Muscle of leg (tissue), 11 donors: ENCODE measurements around the gene ADGB. TPM values are rescaled to one million over a fixed set of nuclear protein-coding genes. Genes with fewer than 3 reads are reported as not detected.
A peak's percentile ranks its signal among the peaks of the same experiment; 100 is the strongest.
"Not testable (repeated sequence)": the region's sequence is repeated elsewhere in the genome, so short reads cannot be mapped to it uniquely, and the experiment has no call there.

Source experiments
- DNase-seq: peaks from one replicate; pipeline ENCODE4 v3.0.0; 2013
- H3K27ac ChIP-seq: one replicate; pipeline ENCODE4 v1.5.1; 2013; ENCODE audit warnings: mild to moderate bottlenecking, low read length, control low read depth
- H3K27me3 ChIP-seq: one replicate; pipeline ENCODE4 v1.6.1; 2013; ENCODE audit warnings: low read length; ENCODE audit not compliant: control insufficient read depth, insufficient read depth
- H3K36me3 ChIP-seq: one replicate; pipeline ENCODE4 v1.6.1; 2013; ENCODE audit warnings: low read length; ENCODE audit not compliant: control insufficient read depth, insufficient read depth
- H3K4me1 ChIP-seq: one replicate; pipeline ENCODE4 v1.6.1; 2013; ENCODE audit warnings: low read length; ENCODE audit not compliant: control insufficient read depth, insufficient read depth
- H3K4me3 ChIP-seq: one replicate; pipeline ENCODE4 v1.5.1; 2013; ENCODE audit warnings: low read length, control low read depth
- H3K9me3 ChIP-seq: replicated peaks from 2 replicates; pipeline ENCODE4 v1.6.1; 2013; ENCODE audit warnings: low read depth, low read length; ENCODE audit not compliant: control insufficient read depth
- WGBS: methylation state at CpG from one replicate; pipeline ENCODE4 v1.1.5; 2013; ENCODE audit warnings: missing lambda C conversion rate; ENCODE audit not compliant: insufficient coverage; 5-methylcytosine and 5-hydroxymethylcytosine counted together
- polyA plus RNA-seq, 8 donors: library from polyadenylated mRNA; unstranded; fragments of 120-200 nt; gene quantifications; one replicate each; pipeline versions ENCODE4 v1.2.1 to v1.2.3, GENCODE V29; 2013; ENCODE audit warnings: inconsistent platforms in 1 of 8, low replicate concordance in 1 of 8; ENCODE audit not compliant: insufficient read length in 8 of 8, insufficient read depth in 1 of 8
- total RNA-seq: library from RNA; stranded (reverse); fragments of 120-200 nt; gene quantifications from one replicate; pipeline ENCODE4 v1.2.4, GENCODE V29; 2013

ADGB gene
- total and polyA plus RNA-seq, 9 donors = 0.04 to 0.45 (median 0.04) TPM; not detected in 5

DNA sequence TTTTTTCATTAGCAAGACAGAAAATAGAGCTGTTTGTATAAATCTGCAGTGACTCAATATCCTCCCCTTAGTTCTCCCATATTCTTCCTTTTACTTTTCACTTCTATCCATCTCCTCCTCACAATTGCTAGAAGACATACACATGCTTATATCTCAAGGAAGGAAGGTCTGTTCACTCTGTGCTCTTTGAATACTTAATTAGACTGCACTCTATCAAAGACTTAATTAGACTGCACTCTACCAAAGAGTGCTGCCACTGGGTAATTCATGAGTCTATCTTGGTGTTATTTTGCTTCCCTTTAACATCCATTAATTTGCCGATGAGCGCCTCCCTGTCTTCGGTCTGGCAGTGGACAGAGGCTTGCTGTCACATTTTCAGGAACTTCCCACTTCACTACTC, 241.9 kb downstream of the ADGB start:
- Histone ChIP-seq H3K4me1 (no peaks in the 10 kb centered on the region), H3K4me3 (no peak overlapping the region), H3K27ac (no peak overlapping the region), H3K27me3 (no peaks in the 10 kb centered on the region), H3K9me3 (no peaks in the 10 kb centered on the region), H3K36me3 (no peaks in the 10 kb centered on the region)
- DNase-seq = no peak
- WGBS = 93% methylated on average over 3 of the region's 3 CpGs

DNA sequence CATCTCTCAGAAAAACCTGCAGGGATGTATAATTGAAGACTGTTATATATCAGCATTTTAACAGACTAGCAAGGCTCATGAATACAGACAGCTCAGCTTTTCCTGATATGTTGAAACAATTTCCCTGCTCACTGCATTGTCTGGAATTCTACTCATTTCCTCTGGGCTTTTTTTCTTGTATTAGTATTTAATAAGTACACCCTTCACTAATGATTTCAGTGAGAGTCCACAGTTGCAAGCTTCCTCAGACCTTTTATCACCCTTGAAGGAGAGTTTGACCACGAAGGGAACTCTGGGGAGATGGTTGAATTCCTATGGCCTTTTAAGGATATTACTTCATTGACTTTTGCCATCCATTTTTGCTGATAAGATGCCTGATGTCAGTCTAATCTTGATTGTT, 248.7 kb downstream of the ADGB start:
- no CpG with 5 or more reads among the region's 1 CpG for WGBS
- DNase-seq = no peak
- Histone ChIP-seq H3K9me3 (no peaks in the 10 kb centered on the region), H3K4me3 (no peak overlapping the region), H3K27me3 (no peaks in the 10 kb centered on the region), H3K4me1 (no peaks in the 10 kb centered on the region), H3K36me3 (no peaks in the 10 kb centered on the region), H3K27ac (no peak overlapping the region)

DNA sequence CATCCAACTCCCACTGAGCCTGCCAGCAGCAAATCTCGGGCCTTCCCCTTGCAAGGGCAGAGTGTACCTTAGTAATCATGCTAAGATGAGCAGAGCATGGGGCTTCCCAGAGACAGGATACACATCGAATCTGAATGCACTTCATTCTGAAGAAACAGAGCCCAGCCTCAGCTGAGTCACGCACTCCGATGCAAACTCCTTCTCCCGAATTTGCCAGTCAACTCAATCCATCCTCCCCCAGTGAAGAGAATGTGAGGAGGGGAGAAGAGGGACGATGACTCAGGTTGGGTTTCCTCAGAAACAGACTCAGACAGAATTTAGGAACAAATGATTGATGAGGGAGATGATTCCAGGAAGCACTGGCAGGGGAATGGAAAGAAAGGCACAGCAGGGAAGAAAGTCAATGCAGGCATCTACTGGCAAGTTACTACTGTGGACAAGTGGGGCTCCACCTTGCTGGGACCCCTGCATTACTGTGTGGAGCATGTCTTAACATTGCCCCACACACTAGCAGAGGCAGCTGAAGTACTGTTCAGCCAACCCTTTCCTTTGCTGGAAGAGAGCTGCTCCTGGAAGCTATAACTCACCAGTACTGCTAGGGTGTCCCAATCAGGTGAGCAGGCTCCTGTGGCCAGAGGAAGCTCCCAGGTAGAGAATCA, 251.6 kb downstream of the ADGB start:
- no CpG with 5 or more reads among the region's 6 CpGs for WGBS
- no peaks in the 10 kb centered on the region for H3K4me1 ChIP-seq
- no peak for DNase-seq
- H3K27ac ChIP-seq = no peak overlapping the region
- H3K4me3 ChIP-seq = no peak overlapping the region
- H3K36me3 ChIP-seq = no peaks in the 10 kb centered on the region
- no peaks in the 10 kb centered on the region for H3K9me3 ChIP-seq
- no peaks in the 10 kb centered on the region for H3K27me3 ChIP-seq

DNA sequence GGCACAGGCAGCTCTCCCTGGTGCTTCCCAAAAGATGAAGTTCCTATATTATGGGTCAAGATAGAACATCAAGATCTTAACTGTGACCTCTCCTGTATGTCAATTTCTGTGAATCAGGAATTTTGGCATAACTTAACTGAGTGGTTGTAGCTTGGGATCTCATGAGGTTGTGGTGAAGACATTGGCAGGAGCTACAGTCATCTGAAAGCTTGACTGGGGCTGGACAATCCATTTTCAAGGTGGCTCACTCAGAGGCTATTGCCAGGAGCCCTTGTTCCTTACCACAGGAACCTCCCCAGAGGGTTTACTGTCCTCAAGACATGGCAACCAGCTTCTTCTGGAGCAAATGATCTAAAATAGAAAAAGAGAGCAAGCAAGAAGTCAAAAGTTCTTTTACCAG, 252.2 kb downstream of the ADGB start:
- no peak for DNase-seq
- H3K4me3 ChIP-seq = no peak overlapping the region
- H3K9me3 ChIP-seq = no peaks in the 10 kb centered on the region
- no peaks in the 10 kb centered on the region for H3K36me3 ChIP-seq
- no peaks in the 10 kb centered on the region for H3K27me3 ChIP-seq
- no peaks in the 10 kb centered on the region for H3K4me1 ChIP-seq
- H3K27ac ChIP-seq = no peak overlapping the region

DNA sequence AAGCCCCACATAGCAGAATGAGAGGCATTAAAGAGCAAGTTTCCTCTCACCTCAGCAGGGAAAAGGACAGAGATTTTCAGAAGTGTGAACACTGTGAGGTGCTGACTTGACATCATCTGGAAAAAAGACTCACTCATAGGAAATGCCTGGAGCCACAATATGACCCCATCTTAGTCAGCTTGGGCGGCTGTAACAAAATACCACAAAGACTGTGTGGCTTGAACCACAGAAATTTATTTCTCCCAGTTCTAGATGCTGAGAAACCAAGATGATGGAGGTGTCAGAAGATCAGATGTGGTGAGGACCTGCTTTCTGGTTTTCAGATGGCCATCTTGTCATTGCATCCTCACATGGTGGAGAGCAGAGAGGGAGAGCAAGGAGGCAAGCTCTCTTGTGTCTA, 253.1 kb downstream of the ADGB start:
- WGBS = no CpG with 5 or more reads among the region's 1 CpG
- no peaks in the 10 kb centered on the region for H3K27me3 ChIP-seq
- H3K4me1 ChIP-seq = no peaks in the 10 kb centered on the region
- no peak overlapping the region for H3K27ac ChIP-seq
- H3K4me3 ChIP-seq = no peak overlapping the region
- DNase-seq = no peak
- H3K36me3 ChIP-seq = no peaks in the 10 kb centered on the region
- no peaks in the 10 kb centered on the region for H3K9me3 ChIP-seq

DNA sequence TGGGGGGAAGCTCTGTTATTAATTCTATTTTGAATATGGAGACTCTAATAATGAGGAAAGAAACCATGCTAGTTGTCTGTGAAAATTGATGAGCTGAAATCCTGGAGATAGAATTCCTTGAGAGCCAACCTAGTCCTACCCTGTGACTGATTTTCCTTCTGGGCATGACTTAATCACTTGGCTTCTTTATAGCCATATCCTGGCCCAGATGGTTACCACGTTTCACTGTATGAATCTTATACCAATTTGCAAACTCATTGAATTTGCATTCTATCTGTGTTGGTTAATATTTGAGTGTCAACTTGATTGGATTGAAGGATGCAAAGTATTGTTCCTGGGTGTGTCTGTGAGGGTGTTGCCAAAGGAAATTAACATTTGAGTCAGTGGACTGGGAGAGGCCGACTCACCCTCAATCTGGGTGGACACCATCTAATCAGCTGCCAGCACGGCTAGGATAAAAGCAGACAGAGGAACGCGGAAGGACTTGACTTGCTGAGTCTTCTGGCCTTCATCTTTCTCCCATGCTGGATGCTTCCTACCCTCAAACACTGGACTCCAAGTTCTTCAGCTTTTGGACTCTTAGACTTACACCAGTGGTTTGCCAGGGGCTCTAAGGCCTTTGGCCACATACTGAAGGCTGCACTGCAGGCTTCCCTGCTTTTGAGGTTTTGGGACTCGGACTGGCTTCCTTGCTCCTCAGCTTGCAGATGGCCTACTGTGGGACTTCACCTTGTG, 255.9 kb downstream of the ADGB start:
- not testable (repeated sequence) for H3K36me3 ChIP-seq, H3K27me3 ChIP-seq, H3K27ac ChIP-seq, H3K4me3 ChIP-seq, H3K4me1 ChIP-seq, H3K9me3 ChIP-seq, DNase-seq
- 97% methylated on average over 5 of the region's 6 CpGs for WGBS

DNA sequence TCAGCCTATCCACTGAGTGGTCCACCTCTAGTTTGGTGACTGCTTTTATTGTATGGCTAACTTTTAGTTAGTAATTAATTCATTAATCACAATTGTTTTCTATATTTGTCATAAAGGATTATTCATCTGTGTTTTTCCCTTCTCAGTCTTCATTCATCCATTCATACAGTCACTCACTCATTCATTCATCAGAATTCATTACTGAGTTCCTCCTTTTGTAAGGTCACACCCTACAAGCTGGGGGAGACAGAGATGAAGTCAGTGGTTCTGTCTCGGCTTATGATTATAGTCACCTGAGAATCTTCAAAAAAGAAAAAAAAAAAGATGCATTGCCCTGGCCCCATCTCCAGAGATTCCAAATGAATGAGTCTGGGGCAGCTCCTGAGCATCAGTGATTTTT, 257.1 kb downstream of the ADGB start:
- no peak for DNase-seq
- 60% methylated on average over 1 of the region's 1 CpG for WGBS
- no peak overlapping the region for H3K4me3 ChIP-seq
- no peaks in the 10 kb centered on the region for H3K36me3 ChIP-seq
- H3K27ac ChIP-seq = no peak overlapping the region
- peaks cover 5% of the 10 kb centered on the region for H3K4me1 ChIP-seq
- H3K9me3 ChIP-seq = no peaks in the 10 kb centered on the region
- no peaks in the 10 kb centered on the region for H3K27me3 ChIP-seq

DNA sequence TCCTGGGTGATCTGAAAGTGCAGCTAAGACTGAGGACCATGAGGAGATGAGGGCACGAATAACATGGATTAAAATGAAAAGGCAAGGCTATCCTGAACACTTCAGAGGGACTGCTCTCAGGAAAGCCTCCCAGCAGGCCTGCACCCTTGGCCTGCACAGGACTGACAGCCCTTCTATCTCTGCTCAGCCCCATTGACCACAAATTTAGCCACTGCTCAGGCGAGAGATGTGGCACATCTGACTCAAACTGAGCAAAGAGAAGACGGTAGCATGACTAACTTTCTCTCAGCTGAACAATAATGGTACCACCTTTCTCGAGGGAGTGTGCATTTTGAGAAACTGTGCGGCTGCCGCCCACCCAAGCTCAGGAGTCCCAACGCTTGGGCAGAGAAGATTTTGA, 257.5 kb downstream of the ADGB start:
- WGBS = 92% methylated on average over 7 of the region's 7 CpGs

DNA sequence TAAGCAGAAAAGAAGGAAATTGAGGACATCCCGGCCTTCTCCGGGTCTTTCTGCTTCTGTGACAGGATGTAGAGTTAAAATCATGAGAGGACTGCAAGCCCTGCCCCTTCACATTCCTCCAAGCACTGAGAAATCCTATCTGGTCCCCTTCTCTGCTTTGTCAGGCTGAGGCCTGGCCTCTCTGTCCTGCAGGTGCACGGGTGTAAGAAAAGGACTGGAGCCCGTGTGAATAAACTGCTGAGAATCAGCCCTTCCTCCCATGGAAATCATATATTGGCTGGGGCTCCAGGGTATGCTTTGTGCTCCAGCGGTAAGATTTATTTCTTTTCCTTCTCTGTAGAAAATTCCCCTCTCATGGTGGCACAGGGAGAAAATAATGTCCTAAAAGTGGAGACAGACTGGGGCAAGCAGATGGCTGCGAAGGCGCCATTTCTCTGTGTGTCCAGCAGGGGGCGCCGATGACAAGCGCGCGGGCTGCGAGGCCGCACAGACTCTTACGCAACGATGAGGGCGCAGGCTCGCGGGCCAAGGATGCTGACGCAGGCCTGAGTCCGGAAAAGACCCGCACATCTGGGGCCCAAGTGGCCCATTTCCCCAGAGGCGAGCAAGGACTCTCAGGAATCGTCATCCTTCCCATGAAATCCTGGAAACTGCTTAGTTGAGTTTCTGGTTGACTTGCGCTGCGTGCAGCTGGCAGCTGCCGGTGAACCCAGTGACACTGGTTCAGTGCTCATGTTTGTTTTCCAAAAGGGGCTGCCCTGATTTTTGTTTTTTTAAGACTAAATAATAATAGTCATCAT, 258.6 kb downstream of the ADGB start:
- Histone ChIP-seq H3K27ac (no peak overlapping the region), H3K36me3 (no peaks in the 10 kb centered on the region), H3K27me3 (no peaks in the 10 kb centered on the region), H3K4me3 (peak overlapping the region; percentile 46), H3K9me3 (no peaks in the 10 kb centered on the region), H3K4me1 (peaks cover 5% of the 10 kb centered on the region)
- DNase-seq = peak; percentile 89
- 4% methylated on average over 21 of the region's 27 CpGs for WGBS

More for the DNA sequence above, 257.5 kb downstream of the ADGB start:
- no peaks in the 10 kb centered on the region for H3K9me3 ChIP-seq
- H3K27ac ChIP-seq = no peak overlapping the region
- DNase-seq = no peak
- H3K27me3 ChIP-seq = no peaks in the 10 kb centered on the region
- no peaks in the 10 kb centered on the region for H3K36me3 ChIP-seq
- peaks cover 5% of the 10 kb centered on the region for H3K4me1 ChIP-seq
- no peak overlapping the region for H3K4me3 ChIP-seq

DNA sequence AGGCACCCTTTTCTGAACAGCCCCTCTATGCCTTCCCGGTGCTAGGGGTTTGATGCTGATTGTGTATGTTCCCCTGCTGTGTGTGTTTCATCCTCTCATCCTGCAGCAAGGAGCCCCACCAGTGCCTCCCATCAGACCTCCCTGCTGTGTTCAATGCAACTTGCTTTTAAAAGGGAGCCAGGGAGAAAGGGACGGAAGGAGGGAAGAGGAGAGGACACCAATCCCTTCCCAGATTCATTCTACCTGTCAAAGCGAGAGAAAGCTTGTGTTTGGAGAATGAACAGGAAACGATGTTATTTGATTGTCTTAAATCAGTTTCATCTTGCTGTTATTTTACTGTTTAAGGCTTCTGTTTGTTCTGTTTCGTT, 259.2 kb downstream of the ADGB start:
- no peaks in the 10 kb centered on the region for H3K36me3 ChIP-seq
- H3K27me3 ChIP-seq = no peaks in the 10 kb centered on the region
- H3K4me1 ChIP-seq = peaks cover 5% of the 10 kb centered on the region
- no CpG with 5 or more reads among the region's 5 CpGs for WGBS
- H3K27ac ChIP-seq = no peak overlapping the region
- no peak overlapping the region for H3K4me3 ChIP-seq
- no peaks in the 10 kb centered on the region for H3K9me3 ChIP-seq
- no peak for DNase-seq
